GM12873 (cell line): ENCODE measurements around the gene CACTIN.

ENCODE experiments used
- CTCF ChIP-seq: IDR thresholded peaks from 2 replicates; pipeline ENCODE4 v1.5.1; 2012; ENCODE audit warnings: low read depth, mild to moderate bottlenecking, moderate library complexity, low read length, control low read depth; ENCODE audit not compliant: insufficient read depth; ENCODE audit errors: missing control alignments

CACTIN gene

GRCh38 chr19:3578390-3578789 lies 48.2 kb downstream of the CACTIN start:
- TF ChIP-seq CTCF: no peak

GRCh38 chr19:3577723-3578344 lies 48.8 kb downstream of the CACTIN start:
- TF ChIP-seq CTCF: no peak

GRCh38 chr19:3576696-3577443 lies 49.7 kb downstream of the CACTIN start:
- no peak for TF ChIP-seq CTCF

- no peak for TF ChIP-seq CTCF
These were observed 50.5 kb downstream of the CACTIN start for GRCh38 chr19:3575949-3576673.

- no peak for TF ChIP-seq CTCF
These were observed 51.3 kb downstream of the CACTIN start for GRCh38 chr19:3575260-3575741.

- no peak for TF ChIP-seq CTCF
These were observed 52.5 kb downstream of the CACTIN start for GRCh38 chr19:3573858-3574637.
